ENCODE measurements around the gene PPP1R18. TPM values are rescaled to one million over a fixed set of nuclear protein-coding genes. Genes with fewer than 3 reads are reported as not detected.
A peak's percentile ranks its signal among the peaks of the same experiment; 100 is the strongest.

PPP1R18 gene
- total RNA-seq: 125 and 129 TPM in 2 replicates

GRCh38 chr6:30686009-30686907 is at the start of gene PPP1R18:
Gene PPP1R18 (minus strand): TSS chr6:30686645. CDS start chr6:30686018, 627 bp downstream.
- H3K27me3 ChIP-seq (ENCODE audit: control insufficient read depth, insufficient read depth, low read length): no peaks in the 10 kb centered on the region
- no peak for DNase-seq (ENCODE audit: low read depth)
- TF ChIP-seq CTCF (IDR thresholded peaks at IDR 0.05; ENCODE audit: insufficient read depth, low read length, poor library complexity, severe bottlenecking): no peak
- H3K4me3 ChIP-seq (ENCODE audit: low read depth, low read length): peak within 1 kb of the TSS; percentile 85
- H3K36me3 ChIP-seq (ENCODE audit: control insufficient read depth, insufficient read depth, low read length): peaks cover 1% of the 10 kb centered on the region

- TF ChIP-seq CTCF (IDR thresholded peaks at IDR 0.05; ENCODE audit: insufficient read depth, low read length, poor library complexity, severe bottlenecking): no peak
- DNase-seq (ENCODE audit: low read depth): no peak
- H3K4me3 ChIP-seq (ENCODE audit: low read depth, low read length): no peak overlapping the region
- no peaks in the 10 kb centered on the region for H3K36me3 ChIP-seq (ENCODE audit: control insufficient read depth, insufficient read depth, low read length)
- H3K27me3 ChIP-seq (ENCODE audit: control insufficient read depth, insufficient read depth, low read length): no peaks in the 10 kb centered on the region
Measured at GRCh38 chr6:30735668-30736314, 49.3 kb upstream of the PPP1R18 start.

GRCh38 chr6:30732237-30732943 is 45.9 kb upstream of the PPP1R18 start:
- Histone ChIP-seq H3K36me3 (ENCODE audit: control insufficient read depth, insufficient read depth, low read length) (peaks cover 1% of the 10 kb centered on the region), H3K27me3 (ENCODE audit: control insufficient read depth, insufficient read depth, low read length) (no peaks in the 10 kb centered on the region), H3K4me3 (ENCODE audit: low read depth, low read length) (no peak overlapping the region)
- DNase-seq (ENCODE audit: low read depth): no peak
- TF ChIP-seq CTCF (IDR thresholded peaks at IDR 0.05; ENCODE audit: insufficient read depth, low read length, poor library complexity, severe bottlenecking): no peak

GRCh38 chr6:30730601-30731435 is 44.4 kb upstream of the PPP1R18 start:
- H3K27me3 ChIP-seq (ENCODE audit: control insufficient read depth, insufficient read depth, low read length): no peaks in the 10 kb centered on the region
- peak; percentile 89 for TF ChIP-seq CTCF (IDR thresholded peaks at IDR 0.05; ENCODE audit: insufficient read depth, low read length, poor library complexity, severe bottlenecking)
- no peak for DNase-seq (ENCODE audit: low read depth)
- peaks cover 1% of the 10 kb centered on the region for H3K36me3 ChIP-seq (ENCODE audit: control insufficient read depth, insufficient read depth, low read length)
- no peak overlapping the region for H3K4me3 ChIP-seq (ENCODE audit: low read depth, low read length)

- peak; percentile 6 for TF ChIP-seq CTCF (IDR thresholded peaks at IDR 0.05; ENCODE audit: insufficient read depth, low read length, poor library complexity, severe bottlenecking)
- Histone ChIP-seq H3K36me3 (ENCODE audit: control insufficient read depth, insufficient read depth, low read length) (peaks cover 3% of the 10 kb centered on the region), H3K27me3 (ENCODE audit: control insufficient read depth, insufficient read depth, low read length) (no peaks in the 10 kb centered on the region), H3K4me3 (ENCODE audit: low read depth, low read length) (no peak overlapping the region)
- DNase-seq (ENCODE audit: low read depth): no peak
Measured at GRCh38 chr6:30727920-30728553, 41.6 kb upstream of the PPP1R18 start.

All from kidney epithelial cell (primary cell).